GM19397 (cell line): Measurements from ENCODE around the gene PRRT1.

Source experiments
- ATAC-seq: cut with Tn5 transposase; IDR thresholded peaks from one replicate; pipeline ENCODE4 v1.9.1; 2021; ENCODE audit warnings: mild to moderate bottlenecking, moderate library complexity; ENCODE audit not compliant: unreplicated experiment

The PRRT1 gene

DNA sequence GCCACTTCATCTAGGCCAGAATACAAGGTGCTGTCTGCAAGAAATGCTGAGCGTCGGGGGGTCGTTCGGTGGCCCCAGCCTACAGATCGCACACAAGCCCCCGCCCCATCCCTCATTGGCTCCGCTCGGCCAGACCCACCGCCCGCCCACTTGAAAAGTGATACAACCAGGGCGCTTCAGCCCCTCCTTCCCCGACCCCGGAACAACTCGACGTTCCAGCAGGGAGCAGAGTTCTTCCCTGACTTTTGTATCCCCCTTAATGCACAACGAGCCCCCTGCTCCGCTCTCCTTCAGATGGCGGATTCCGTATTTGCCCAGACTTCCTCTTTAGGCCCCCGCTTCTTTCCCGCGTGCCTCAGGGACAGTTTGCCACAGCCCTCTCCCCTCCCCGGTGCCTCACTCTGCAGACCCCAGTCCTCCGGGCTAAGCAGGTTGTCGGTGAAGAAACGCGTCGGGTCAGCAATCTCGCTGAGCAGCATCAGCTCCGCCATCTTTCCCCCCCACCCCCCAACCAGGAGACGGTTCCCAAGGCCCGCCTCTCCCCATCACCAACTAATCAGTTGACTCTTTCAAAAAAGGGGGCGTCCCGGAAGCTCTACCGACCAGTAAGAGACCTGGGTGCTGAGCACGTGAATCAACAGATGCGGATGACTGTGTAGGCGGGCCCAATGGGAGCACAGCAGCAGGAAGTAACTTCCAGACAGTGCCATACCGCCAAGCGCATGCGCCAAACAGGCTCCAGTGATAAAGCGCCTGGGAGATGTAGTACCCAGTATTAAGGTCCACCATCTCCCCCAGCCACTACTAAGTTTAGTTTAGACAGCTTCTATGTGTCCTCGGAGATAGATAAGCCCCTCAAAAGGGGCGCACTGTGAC is 23.8 kb downstream of the PRRT1 start, which contains the start of gene ATF6B:
TSS of gene ATF6B (minus strand) at position 530 of the 876 bp plus-strand sequence. CDS start at position 491, 39 bp downstream.
- ATAC-seq = peak; percentile 81

GRCh38 chr6:32127409-32127716 is 24.4 kb downstream of the PRRT1 start:
- no peak for ATAC-seq

- ATAC-seq = no peak
These were observed 24.9 kb downstream of the PRRT1 start for GRCh38 chr6:32126880-32127279.

GRCh38 chr6:32123681-32124080 is 28.1 kb downstream of the PRRT1 start:
- ATAC-seq = no peak

DNA sequence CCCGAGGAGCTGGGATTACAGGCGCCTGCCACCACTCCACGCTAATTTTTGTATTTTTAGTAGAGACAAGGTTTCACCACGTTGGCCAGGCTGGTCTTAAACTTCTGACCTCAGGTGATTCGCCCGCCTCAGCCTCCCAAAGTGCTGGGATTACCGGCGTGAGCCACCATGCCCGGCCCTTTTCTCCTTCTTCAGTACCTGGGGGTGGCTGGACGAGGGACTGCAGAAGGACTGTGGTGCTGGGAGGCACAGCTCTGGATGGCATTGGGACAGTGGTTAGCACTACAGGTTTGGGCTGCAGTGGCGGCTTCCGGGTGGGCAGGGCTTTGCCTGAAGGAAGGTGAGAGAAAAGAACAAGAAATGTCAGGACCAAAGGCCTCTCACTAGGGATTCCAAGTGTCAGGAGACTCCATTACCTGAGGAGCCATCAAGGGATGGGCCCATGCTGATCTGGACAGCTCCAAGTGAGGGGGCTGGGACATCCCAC is 31.1 kb downstream of the PRRT1 start:
- no peak for ATAC-seq

GRCh38 chr6:32118782-32119628 is 32.7 kb downstream of the PRRT1 start:
- ATAC-seq = no peak

DNA sequence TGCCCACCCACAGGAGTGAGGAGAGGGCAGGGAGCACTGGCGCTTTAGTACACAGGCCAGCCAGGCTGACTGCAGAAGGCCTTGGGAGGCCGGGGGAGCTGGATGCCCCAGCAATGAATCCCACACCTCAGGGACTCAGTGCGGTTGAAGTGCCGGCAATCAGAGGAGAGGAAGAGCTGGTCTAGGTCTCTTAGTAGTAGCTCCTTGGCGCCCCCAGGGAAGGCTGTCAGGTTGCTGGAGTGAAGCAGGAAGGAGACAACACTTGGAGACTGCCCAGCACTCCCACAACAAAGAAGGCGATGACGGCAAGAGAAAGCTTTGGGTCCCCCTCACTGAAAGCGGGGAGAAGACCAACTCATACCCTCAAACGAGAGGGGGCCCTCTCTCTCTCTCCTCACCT is 34.3 kb downstream of the PRRT1 start:
- ATAC-seq = no peak

- ATAC-seq = no peak
These were observed 35.1 kb downstream of the PRRT1 start for GRCh38 chr6:32116674-32117073.

DNA sequence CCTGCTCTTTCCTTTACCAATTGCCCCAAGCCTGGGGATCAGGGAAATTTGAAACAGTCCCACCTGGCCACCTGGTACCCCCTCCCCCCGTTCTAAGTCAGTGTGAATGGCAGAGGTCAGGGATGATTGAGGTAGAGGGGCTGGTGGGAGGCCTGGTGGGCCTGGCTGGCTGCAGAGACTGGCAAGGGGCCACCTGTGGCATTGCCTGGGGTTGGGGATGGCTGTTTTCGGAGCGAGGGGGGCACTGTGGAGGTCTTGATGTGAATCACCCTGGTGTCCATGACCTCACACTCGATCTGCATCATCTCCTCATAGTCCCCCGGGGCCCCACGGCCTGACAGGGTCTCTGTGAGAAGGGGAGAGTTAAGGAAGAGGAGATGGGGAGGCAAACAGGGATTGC is 36.1 kb downstream of the PRRT1 start:
- no peak for ATAC-seq

- ATAC-seq = no peak
These were observed 36.9 kb downstream of the PRRT1 start for GRCh38 chr6:32114796-32115195.

DNA sequence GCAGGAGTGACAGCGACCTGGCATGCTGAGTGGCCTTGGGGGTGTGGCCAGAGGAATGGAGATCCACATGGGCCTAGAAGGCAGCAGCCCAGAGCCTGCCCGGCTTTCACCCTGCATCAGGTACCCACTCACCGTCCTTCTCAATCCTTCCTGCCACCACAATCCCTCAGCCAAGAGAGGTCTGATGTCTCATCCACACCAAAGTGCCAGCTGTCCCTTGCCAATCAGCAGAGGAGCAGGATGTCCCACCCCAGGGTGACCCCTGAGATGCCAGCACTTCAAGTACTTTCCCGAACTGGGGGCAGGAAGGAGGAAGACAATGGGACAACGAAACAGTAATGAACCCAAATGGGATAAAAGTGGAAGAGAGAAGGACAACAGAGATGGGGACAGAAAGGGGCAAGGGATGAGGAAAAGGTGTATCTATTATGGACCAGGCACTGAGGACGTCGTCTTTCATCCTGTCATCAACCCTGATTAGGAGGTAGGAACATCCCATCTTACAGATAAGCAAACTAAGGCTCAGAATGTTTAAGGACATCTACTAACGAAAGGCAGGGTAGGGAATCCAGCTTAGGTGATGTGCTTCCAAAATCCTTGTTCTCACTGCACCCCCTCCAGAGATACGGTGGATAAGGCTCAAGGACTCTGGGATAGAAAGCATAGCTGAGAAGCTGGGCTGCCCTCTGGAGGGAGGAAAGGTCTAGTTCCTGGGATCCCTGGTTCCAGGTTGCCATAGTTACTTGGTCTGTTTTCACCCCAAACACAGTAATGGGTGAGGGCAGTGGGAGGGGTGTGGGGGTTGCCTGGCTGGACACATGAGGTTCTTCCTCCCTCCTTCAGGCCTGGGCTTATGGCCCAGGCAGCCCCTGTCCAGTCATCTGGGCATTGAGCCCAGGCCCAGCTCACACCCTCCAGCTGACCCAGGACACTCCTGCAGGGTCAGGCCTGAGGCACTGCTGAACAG is 38.1 kb downstream of the PRRT1 start:
- ATAC-seq = no peak

DNA sequence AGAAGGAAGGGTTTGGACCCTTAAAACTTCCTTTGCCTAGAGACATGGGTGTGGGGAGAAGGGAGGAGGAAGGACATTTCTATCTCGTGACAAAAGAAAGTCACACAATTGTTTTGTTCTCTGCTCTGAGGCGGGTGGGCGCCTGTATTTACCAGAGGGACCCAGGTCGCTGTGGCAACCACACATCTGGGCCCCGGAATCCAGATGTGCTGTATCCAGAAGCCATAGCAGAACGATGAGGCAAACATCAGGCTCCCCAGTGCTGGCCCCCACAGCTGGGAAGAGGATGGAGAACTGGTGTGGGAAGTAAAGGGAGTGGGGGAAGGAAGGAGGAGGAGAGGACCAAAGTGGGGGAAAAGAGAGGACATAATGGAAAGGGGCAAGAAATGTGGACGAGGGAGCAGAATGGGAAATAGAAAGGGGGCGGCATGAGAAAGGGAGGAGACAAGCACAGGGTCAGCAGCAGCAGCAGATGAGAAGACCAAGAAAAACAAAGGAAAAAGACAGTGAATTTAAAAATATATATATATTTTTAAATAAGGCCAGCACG is 39.2 kb downstream of the PRRT1 start:
- ATAC-seq = no peak

GRCh38 chr6:32111424-32112066 is 40.2 kb downstream of the PRRT1 start:
- no peak for ATAC-seq

- ATAC-seq = no peak
These were observed 41.1 kb downstream of the PRRT1 start for GRCh38 chr6:32110632-32111031.

- ATAC-seq = no peak
These were observed 42.0 kb downstream of the PRRT1 start for GRCh38 chr6:32109765-32110160.

DNA sequence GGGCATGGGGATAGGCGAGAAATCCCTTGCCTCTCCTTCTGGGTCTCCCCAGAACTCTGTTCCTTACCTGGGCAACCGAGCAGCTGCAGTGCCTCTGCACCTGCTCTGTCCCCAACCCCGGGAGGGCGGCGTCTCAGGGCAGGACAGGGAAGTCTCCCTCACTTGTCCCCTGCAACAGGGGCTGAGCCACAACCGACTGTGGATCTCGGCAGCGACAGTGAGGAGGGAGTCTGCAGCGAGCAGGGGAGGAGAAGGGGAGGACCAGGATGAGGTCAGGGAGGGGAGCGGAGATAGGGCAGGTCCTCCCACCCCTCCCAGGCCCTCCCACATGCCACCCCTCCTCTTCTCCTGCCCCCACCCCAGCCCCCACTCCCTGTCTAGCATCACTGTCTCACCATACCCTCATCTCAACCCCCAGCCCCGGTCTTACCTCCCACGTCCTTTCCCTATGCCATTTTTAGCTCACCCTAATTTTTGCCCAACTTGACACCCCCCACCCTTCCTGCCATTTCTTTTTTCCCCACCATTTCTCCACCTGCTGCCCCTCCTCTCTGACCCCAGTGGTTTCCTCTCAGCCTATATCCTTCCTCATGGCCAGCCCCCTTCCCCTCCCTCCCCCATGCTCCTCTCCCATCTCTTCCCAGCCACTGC is 42.5 kb downstream of the PRRT1 start, which contains the start of gene TNXB:
TSS of gene TNXB (minus strand) at position 225 of the 651 bp plus-strand sequence. CDS start 11,140 bp downstream, outside the sequence.
- ATAC-seq = no peak

GRCh38 chr6:32108727-32109113 is 43.0 kb downstream of the PRRT1 start:
- no peak for ATAC-seq

DNA sequence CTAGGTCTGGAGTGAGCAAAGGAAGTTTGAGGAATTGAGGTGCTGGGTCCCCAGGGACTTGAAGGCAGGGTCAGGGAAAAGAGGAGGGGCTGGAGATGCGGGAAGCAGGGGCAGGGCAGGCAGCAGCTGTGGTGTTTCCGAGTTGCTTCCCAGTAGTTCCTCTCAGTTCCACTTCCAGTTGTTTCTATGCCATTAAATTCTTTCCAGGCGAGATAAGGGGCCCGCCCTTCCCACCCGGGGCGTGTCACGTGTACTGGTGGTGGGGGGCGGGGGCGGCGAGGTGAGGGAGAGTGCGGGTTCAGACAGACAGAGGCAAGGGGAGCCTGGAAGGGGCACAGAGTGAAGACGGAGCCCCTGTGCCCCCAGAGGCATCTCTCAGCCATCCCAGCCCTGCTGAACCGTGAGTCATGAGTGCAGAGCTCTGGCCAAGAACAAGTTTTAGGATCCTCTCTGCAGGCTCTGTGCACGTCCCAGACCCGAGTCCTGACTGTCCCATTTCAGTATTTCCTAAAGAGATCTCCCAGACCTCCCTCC is 43.6 kb downstream of the PRRT1 start:
- no peak for ATAC-seq

DNA sequence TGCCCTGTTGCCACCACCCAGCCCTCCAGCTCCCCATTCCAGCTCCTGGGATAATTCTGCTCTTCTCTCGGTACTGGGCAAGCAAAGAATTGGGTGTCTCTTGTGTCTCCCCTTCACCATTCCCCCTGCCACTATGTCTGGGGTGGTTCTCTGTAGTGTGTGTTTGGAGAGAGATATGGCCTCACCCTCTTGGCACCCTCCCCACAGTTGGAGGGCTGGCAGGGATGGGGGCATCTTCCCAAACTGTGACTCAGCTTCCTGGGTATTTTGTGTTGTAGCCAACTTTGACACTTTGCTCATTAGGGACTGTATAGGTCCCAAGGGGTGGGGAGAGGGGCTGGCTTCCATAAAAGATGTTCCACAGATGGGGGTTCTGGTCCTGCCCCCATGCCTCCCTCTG is 44.3 kb downstream of the PRRT1 start:
- no peak for ATAC-seq
